Measurements from ENCODE around the gene PRR5.
"Not testable (repeated sequence)": the region's sequence is repeated elsewhere in the genome, so short reads cannot be mapped to it uniquely, and the experiment has no call there.

Gene PRR5

DNA sequence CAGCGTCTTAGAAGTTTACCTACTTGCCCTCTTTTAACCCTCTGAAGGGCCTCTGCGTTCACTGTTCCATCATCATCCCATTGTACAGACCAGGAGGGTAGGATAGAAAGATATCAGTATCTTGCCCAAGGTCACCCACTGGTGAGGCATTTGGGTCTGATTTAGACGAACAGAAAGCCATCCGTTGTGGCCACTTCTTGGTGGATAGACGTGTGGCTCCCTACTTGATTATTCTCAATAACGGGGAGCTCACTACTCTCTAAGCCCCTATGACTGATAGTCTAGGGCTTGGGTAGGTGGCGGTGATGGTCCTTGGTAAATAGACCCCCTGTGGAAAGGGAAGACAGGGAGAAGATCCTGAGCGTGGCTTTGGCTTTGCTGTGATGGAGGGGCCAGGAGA is 28.6 kb upstream of the PRR5 start:
- no peak for DNase-seq (ENCODE audit: low read depth)

DNA sequence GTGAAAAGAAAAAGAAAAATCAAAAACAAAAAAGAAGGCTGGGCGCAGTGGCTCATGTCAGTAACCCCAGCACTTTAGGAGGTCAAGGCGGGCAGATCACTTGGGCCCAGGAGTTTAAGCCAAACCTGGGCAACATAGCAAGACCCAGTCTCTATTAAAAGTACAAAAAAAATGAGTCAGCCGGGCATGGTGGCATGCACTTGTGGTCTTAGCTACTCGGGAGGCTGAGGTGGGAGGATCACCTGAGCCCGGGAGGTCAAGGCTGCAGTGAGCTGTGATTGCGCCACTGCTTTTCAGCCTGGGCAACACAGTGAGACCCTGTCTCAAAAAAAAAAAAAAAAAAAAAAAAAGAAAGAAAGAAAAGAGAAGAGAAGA is 26.0 kb upstream of the PRR5 start:
- not testable (repeated sequence) for DNase-seq (ENCODE audit: low read depth)

- DNase-seq (ENCODE audit: low read depth) = no peak
Observed at GRCh38 chr22:44676441-44677352, 25.3 kb upstream of the PRR5 start.

GRCh38 chr22:44677353-44677840 is 24.6 kb upstream of the PRR5 start:
- DNase-seq (ENCODE audit: low read depth) = no peak

DNA sequence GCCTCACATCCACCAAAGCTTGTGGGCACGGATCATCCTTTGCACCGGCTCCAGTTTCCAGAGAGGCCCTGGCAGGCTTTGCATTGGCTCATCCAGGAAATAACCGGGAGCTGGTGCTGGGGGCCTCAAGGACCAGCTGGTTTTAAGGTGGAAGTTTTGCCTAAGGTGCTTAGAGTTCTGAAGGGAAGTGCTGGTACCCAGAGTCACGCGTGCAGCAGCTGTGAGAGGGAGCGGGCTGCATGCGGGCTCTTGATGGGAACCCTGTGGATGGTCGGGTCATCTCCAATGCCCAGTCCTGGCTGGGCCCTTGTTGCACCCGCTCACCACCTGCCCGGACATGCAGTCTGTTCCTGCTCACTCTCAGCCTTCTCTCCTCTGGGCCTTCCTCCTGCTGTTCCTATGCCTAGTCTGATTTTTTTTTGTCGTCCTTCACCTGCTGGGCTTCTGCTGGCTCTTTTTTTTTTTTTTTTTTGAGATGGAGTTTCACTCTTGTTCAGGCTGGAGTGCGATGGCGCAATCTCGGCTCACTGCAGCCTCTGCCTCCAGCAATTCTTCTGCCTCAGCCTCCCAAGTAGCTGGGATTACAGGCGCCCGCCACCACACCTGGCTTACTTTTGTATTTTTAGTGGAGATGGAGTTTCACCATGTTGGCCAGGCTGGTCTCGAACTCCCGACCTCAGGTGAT is 24.0 kb upstream of the PRR5 start:
- DNase-seq (ENCODE audit: low read depth) = no peak

DNA sequence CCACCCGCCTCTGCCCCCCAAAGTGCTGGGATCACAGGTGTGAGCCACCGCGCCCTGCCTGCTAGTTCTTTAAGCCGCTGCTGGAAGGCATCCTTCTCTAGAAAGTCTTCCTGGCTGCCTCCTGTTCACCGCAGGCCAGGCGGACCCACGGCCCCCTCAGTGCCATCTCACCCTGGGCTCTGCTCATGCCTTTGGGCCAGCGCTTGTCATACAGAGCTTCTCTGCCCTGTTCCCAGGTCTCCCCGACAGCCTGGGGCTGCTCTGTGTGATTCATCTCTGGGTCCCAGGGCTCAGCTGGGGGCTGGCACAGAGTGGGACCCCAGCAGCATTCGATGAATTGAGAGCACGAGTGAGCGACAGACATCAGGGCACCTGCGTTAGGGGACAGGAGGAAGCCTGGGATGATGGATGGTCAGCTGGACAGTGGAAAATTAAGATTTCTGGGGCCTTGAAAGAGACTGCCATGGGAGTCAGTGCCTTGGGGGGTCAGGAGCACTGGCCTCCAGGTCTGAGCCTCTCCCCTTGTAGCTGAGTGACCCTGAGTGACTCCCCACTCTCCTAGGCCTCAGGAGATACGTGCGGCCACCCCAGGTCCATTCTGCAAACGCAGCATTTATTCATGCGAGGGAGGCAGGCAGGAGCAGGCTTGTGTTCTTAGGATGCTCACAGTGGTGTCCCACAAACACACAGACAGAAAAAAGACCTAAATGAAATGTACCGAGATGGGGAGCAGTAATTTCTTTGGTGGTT is 23.3 kb upstream of the PRR5 start:
- DNase-seq (ENCODE audit: low read depth) = no peak

DNA sequence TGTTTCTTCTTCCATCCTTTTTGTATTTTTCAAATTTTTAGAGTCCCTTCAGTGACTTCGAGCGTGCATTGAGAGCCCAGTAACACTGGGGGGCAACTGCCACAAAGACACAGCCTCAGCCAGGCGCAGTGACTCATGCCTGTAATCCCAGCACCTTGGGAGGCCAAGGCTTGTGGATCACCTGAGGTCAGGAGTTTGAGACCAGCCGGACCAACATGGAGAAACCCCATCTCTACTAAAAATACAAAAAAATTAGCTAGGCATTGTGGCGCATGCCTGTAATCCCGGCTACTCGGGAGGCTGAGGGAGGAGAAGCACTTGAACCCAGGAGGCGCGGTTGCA is 22.7 kb upstream of the PRR5 start:
- DNase-seq (ENCODE audit: low read depth) = not testable (repeated sequence)

GRCh38 chr22:44680058-44680457 is 21.9 kb upstream of the PRR5 start:
- no peak for DNase-seq (ENCODE audit: low read depth)

- no peak for DNase-seq (ENCODE audit: low read depth)
Observed at GRCh38 chr22:44680481-44680894, 21.5 kb upstream of the PRR5 start.

GRCh38 chr22:44682556-44683168 is 19.3 kb upstream of the PRR5 start:
- no peak for DNase-seq (ENCODE audit: low read depth)

DNA sequence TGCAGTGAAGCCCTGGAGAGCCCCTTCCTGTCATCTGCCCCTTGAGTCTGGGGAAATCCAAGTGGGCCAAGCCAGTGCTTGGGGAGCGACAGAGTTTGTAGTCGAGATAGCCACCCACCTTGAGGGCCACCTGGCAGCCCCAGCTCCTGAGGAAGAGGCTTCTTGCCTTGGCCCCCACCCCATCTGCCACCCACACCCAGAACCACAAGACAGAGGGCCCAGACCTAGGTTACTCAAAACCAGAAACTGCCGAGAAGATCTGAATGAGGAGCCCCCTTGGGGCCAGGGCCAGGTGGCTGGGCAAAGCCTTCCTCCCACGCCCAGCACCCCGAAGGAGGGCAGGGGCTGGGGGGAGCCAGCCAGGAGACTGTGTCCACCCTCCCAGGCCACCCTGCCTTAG is 18.8 kb upstream of the PRR5 start:
- DNase-seq (ENCODE audit: low read depth) = no peak

- DNase-seq (ENCODE audit: low read depth) = no peak
Observed at GRCh38 chr22:44683881-44684280, 18.1 kb upstream of the PRR5 start.

DNA sequence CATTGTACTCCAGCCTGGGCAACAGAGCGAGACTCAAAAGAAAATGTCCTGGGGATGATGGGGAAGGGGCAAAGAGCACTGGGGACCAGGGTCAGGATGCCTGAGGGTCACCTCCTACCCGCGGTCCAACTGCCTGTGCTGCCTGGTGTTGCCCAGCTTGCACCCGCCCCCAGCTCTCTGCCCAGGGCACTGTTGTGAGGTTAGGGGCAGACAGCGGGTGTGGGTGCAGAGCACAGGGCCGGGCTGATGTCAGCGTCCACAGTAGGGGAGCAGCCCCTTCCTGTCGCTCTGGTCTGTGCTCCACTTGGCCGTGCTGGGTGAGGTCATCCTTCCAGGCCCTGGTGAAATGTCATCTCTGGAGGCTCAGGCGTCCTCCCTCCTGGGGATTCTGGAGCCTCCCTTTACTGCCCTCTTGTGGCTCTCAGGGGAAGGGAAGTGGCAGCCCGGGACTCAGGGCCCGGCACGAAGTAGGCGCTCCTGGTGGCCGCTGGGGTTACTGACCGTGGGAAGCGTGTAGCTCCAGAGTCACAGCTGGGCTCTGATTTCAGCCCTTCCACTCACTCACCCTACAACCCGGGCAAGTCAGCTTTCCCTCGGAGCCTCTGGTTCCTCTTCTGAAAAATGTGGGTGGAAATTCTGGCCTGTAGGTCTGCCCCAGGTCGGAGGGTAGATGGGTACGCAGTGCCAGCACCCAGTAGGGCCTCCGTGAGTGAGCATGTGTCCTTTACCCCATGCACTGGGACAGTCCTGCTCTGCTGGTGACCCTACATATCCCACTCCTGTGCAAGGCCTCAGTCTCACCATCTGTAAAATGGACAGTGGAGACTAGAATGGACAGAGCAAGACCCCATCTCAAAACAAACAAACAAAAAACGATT is 17.3 kb upstream of the PRR5 start:
- DNase-seq (ENCODE audit: low read depth) = peak; percentile 70

GRCh38 chr22:44685384-44686056 is 16.5 kb upstream of the PRR5 start:
- DNase-seq (ENCODE audit: low read depth) = peak; percentile 64

DNA sequence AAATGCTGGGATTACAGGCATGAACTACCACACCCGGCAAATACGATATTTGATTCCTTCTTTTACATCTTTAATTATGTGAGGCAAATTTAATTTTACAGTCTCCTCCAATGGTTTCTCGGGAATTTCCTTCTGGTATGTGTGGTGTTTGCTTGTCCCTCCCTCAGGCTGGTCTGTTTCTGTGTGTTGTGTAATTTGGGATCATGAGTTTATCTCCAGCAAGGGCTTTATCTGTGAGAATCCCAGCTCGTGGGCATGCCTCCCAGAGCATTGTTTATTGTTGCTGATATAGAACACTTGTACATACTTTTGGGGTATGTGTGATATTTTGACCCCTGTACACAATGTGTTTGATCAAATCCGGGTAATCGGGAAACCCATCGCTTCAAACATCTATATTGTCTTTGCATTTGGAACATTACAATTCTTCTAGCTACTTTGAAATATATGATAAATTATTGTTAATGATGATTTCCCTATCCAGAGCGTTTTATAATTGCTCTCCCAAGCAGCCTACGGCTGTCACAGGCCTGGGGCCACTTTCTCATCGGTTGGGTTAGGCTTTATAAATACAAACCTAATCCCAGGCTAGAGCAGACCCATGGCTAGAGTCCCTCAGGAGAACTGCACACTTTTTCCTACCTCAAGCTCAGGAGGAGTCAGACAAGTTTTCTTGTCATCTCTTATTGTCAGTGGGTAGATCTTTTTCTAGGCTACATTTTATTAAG is 15.0 kb upstream of the PRR5 start:
- DNase-seq (ENCODE audit: low read depth) = no peak

DNA sequence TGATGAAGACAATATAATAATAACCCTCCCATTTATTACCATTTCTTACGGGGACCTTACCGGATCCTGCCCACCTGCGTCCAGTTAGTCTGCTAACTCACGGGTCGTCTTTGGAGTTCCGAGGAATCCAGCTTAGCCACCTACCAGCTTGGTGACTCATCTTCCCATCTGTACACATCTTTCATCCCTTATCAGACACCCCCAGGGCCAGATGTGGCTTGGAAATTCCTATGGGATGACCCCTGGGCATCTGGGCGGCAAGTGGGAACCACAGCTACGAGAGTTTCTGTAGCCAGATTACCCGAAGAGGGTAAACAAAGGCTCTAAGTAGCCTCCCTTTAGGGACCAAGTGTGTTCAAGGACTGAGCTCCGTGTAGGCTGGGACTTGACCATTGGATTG is 12.8 kb upstream of the PRR5 start:
- DNase-seq (ENCODE audit: low read depth) = no peak

GRCh38 chr22:44689915-44690524 is 12.0 kb upstream of the PRR5 start:
- DNase-seq (ENCODE audit: low read depth) = no peak

DNA sequence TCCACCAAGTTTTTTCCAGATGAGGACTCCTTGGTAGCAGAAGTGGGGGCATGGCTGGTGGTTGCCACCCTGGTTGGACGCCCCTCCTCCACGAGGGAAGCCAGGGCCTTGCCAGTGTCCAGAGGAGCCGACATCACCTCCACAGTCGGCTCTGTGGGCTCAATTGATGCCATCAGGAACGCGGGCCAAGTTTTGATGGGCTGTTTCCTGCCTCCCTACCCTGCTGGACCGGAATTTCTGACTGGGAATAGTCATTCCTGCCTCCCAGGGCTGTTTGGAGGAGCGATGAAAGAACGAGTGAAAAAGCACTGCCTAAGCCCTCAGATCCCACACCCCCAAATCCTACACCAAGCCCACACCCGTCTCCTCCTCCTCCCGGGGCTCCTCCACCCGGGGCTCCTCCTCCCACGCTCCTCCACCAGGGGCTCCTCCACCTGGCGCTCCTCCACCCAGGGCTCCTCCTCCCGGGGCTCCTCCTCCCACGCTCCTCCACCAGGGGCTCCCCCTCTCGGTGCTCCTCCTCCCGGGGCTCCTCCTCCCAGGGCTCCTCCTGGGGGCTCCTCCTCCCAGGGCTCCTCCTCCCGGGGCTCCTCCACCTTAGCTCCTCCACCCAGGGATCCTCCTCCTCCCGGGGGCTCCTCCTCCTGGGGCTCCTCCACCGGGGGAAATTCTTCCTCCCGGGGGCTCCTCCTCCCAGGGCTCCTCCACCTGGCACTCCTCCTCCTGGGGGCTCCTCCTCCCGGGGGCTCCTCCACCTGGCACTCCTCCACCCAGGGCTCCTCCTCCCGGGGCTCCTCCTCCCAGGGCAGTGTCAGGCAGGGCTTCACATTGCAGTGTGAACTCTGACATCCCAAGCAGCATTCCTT is 10.0 kb upstream of the PRR5 start:
- no peak for DNase-seq (ENCODE audit: low read depth)

- DNase-seq (ENCODE audit: low read depth) = no peak
Observed at GRCh38 chr22:44692662-44693007, 9.4 kb upstream of the PRR5 start.

Measured in activated T-cell treated with anti-CD3 and anti-CD28 coated beads for 1 hour (primary cell).